Keratinocyte (primary cell): ENCODE data around the gene SLC4A1AP. TPM values are rescaled to one million over a fixed set of nuclear protein-coding genes. Genes with fewer than 3 reads are reported as not detected.

Source experiments
- DNase-seq: peaks from one replicate; pipeline ENCODE4 v3.0.0-alpha.2; 2011; ENCODE audit warnings: low read depth, missing footprints, low spot score
- FAIRE-seq: peaks from 2 replicates; lab custom pipeline; 2011; peaks lifted over from hg19 to GRCh38; lab: Jason Lieb, UNC
- H2AFZ ChIP-seq: 2 replicates; pipeline ENCODE4 v1.6.0; 2012; ENCODE audit warnings: low read length, control low read depth, inconsistent platforms; ENCODE audit not compliant: control insufficient read depth
- H3K27ac ChIP-seq: 2 replicates; pipeline ENCODE4 v1.5.1; 2011; ENCODE audit warnings: low read length; ENCODE audit not compliant: control insufficient read depth, insufficient read depth
- H3K27me3 ChIP-seq: 3 replicates; pipeline ENCODE4 v1.6.0; 2011; ENCODE audit warnings: low read length; ENCODE audit not compliant: control insufficient read depth, insufficient read depth; ENCODE audit errors: extremely low read depth
- H3K36me3 ChIP-seq, 2 experiments: 2 replicates in 1 of 2; 3 replicates in 1 of 2; pipeline ENCODE4 v1.5.1; 2011; ENCODE audit warnings: low read length in 2 of 2, mild to moderate bottlenecking in 1 of 2; ENCODE audit not compliant: control insufficient read depth in 2 of 2, insufficient read depth in 2 of 2; ENCODE audit errors: extremely low read depth in 1 of 2
- H3K4me1 ChIP-seq: 3 replicates; pipeline ENCODE4 v1.5.1; 2011; ENCODE audit warnings: low read length; ENCODE audit not compliant: control insufficient read depth, insufficient read depth; ENCODE audit errors: extremely low read depth
- H3K4me2 ChIP-seq: 3 replicates; pipeline ENCODE4 v1.6.0; 2011; ENCODE audit warnings: low read depth, low read length; ENCODE audit not compliant: control insufficient read depth, insufficient read depth; ENCODE audit errors: extremely low read depth
- H3K4me3 ChIP-seq, 3 experiments: fragments of 200-600 bp in 1 of 3; sonication (generic) in 1 of 3; 2 replicates in 2 of 3; 3 replicates in 1 of 3; pipeline ENCODE4 v1.5.1; 2011 to 2016; ENCODE audit warnings: low read length in 3 of 3, mild to moderate bottlenecking in 3 of 3, control low read depth in 2 of 3, inconsistent platforms in 1 of 3, low read depth in 1 of 3, mixed read lengths in 1 of 3, mixed run types in 1 of 3, moderate library complexity in 1 of 3; ENCODE audit not compliant: control insufficient read depth in 2 of 3, insufficient read depth in 2 of 3; ENCODE audit errors: extremely low read depth in 1 of 3
- H3K79me2 ChIP-seq: 2 replicates; pipeline ENCODE4 v1.6.0; 2012; ENCODE audit warnings: low read length; ENCODE audit not compliant: control insufficient read depth, insufficient read depth
- H3K9ac ChIP-seq: 3 replicates; pipeline ENCODE4 v1.6.0; 2011; ENCODE audit warnings: low read length; ENCODE audit not compliant: control insufficient read depth, insufficient read depth; ENCODE audit errors: extremely low read depth
- H3K9me1 ChIP-seq: 3 replicates; pipeline ENCODE4 v1.6.0; 2011; ENCODE audit warnings: low read length; ENCODE audit not compliant: control insufficient read depth, insufficient read depth; ENCODE audit errors: extremely low read depth
- H3K9me3 ChIP-seq: 2 replicates; pipeline ENCODE4 v1.5.1; 2012; ENCODE audit warnings: low read depth, low read length; ENCODE audit not compliant: control insufficient read depth
- H4K20me1 ChIP-seq: 3 replicates; pipeline ENCODE4 v1.6.0; 2011; ENCODE audit warnings: low read length; ENCODE audit not compliant: control insufficient read depth, insufficient read depth; ENCODE audit errors: extremely low read depth
- CTCF ChIP-seq, 3 experiments: IDR thresholded peaks in 1 of 3; conservative IDR thresholded peaks in 1 of 3; optimal IDR thresholded peaks in 1 of 3; 2 replicates in 2 of 3; 3 replicates in 1 of 3; pipeline versions ENCODE3 to v1.5.1; 2011; ENCODE audit warnings: low read length in 3 of 3, mild to moderate bottlenecking in 3 of 3, moderate library complexity in 2 of 3, control low read depth in 1 of 3, inconsistent platforms in 1 of 3; ENCODE audit not compliant: insufficient read depth in 2 of 3; ENCODE audit errors: extremely low read depth in 1 of 3
- EZH2 ChIP-seq: IDR thresholded peaks from one replicate; pipeline ENCODE4 v1.6.1; 2012; ENCODE audit warnings: inconsistent platforms, mild to moderate bottlenecking, low read length, moderate library complexity
- dilution Hi-C: fragments of 300-500 bp; cut with MboI; formaldehyde crosslinking; loops from one replicate; pipeline ENCODE4 v1.7.0; 2020; ENCODE audit warnings: low sequenced_read_pairs; ENCODE audit not compliant: extremely low pct_ligation_motif_present
- polyA plus RNA-seq, 5 experiments: library from polyadenylated mRNA; depleted of rRNA in 3 of 5; stranded (reverse) in 3 of 5; stranded (forward) in 1 of 5; unstranded in 1 of 5; fragments of >200 nt; gene quantifications; 1 replicate in 1 of 5; 2 replicates in 3 of 5; 3 replicates in 1 of 5; pipeline versions ENCODE4 v1.2.1 to v1.2.3, GENCODE V29; 2011 to 2012; ENCODE audit warnings: missing spikeins in 2 of 5, low read depth in 1 of 5, low replicate concordance in 1 of 5
- small RNA-seq, 3 experiments: library from RNA; depleted of rRNA; stranded (forward); fragments of <200 nt; gene quantifications; one replicate each; pipeline ENCODE3, GENCODE V24; 2012; ENCODE audit warnings: low read depth in 3 of 3, low replicate concordance in 1 of 3; ENCODE audit not compliant: insufficient read length in 3 of 3

The SLC4A1AP gene
- polyA plus RNA-seq, 1 donor (not counting 4 experiments of a cell fraction or from before 2014, with no cell fraction given), result 17.0 TPM

- dilution Hi-C loops, result no loop called here
- no peak overlapping the region for H3K9ac ChIP-seq
- H3K4me3 ChIP-seq, result no peak overlapping the region
- H3K4me1 ChIP-seq, result peaks cover 11% of the 10 kb centered on the region
- no peaks in the 10 kb centered on the region for H3K27me3 ChIP-seq
- H3K36me3 ChIP-seq, result no peaks in the 10 kb centered on the region
- no peaks in the 10 kb centered on the region for H3K9me3 ChIP-seq
- H3K27ac ChIP-seq, result no peak overlapping the region
- TF ChIP-seq CTCF (optimal IDR thresholded peaks at IDR 0.05 in 1 of 3, IDR thresholded peaks at IDR 0.05 in 1 of 3, conservative IDR thresholded peaks at IDR 0.05 in 1 of 3; ENCODE audit: extremely low read depth in 1 of 3, insufficient read depth in 2 of 3, low read length in 3 of 3) (no peak), EZH2 (no peak)
- no peak overlapping the region for H3K4me2 ChIP-seq
- no peak for DNase-seq
- H2AFZ ChIP-seq, result no peak overlapping the region
- H3K9me1 ChIP-seq, result no peaks in the 10 kb centered on the region
- FAIRE-seq, result no peak
- no peaks in the 10 kb centered on the region for H4K20me1 ChIP-seq
- no peaks in the 10 kb centered on the region for H3K79me2 ChIP-seq
Observed at GRCh38 chr2:27741673-27742072, 78.0 kb downstream of the SLC4A1AP start.

GRCh38 chr2:27742571-27742970, 78.9 kb downstream of the SLC4A1AP start:
- FAIRE-seq (no peak), DNase-seq (no peak)
- no peak overlapping the region for H2AFZ ChIP-seq
- no peak overlapping the region for H3K9ac ChIP-seq
- H3K36me3 ChIP-seq, result no peaks in the 10 kb centered on the region
- TF ChIP-seq CTCF (optimal IDR thresholded peaks at IDR 0.05 in 1 of 3, IDR thresholded peaks at IDR 0.05 in 1 of 3, conservative IDR thresholded peaks at IDR 0.05 in 1 of 3; ENCODE audit: extremely low read depth in 1 of 3, insufficient read depth in 2 of 3, low read length in 3 of 3), result no peak
- TF ChIP-seq EZH2, result no peak
- no peaks in the 10 kb centered on the region for H3K79me2 ChIP-seq
- H4K20me1 ChIP-seq, result no peaks in the 10 kb centered on the region
- H3K27ac ChIP-seq, result no peak overlapping the region
- no peaks in the 10 kb centered on the region for H3K9me3 ChIP-seq
- dilution Hi-C loops, result no loop called here
- H3K9me1 ChIP-seq, result no peaks in the 10 kb centered on the region
- no peaks in the 10 kb centered on the region for H3K27me3 ChIP-seq
- H3K4me2 ChIP-seq, result no peak overlapping the region
- H3K4me1 ChIP-seq, result peaks cover 6% of the 10 kb centered on the region
- no peak overlapping the region for H3K4me3 ChIP-seq

Small RNA genes lying within 50 kb of the gene (small RNA-seq; reads per million reads assigned to genes)
- gene RF00340, result 0 reads per million in 3 experiments

Other genes with a start within 250 kb of the SLC4A1AP start
- gene NRBP1, start 235.3 kb upstream of the SLC4A1AP start, polyA plus RNA-seq, result 144 to 157 TPM (median 148 TPM) in 3 replicates
- 8.6 to 22.9 TPM (median 14.7 TPM) in 3 replicates for gene KRTCAP3, start 221.5 kb upstream of the SLC4A1AP start, polyA plus RNA-seq
- 10.4 to 14.4 TPM (median 12.7 TPM) in 3 replicates for gene IFT172, start 174.1 kb upstream of the SLC4A1AP start, polyA plus RNA-seq
- 6.3 to 13.0 TPM (median 9.9 TPM) in 3 replicates for gene FNDC4, start 168.7 kb upstream of the SLC4A1AP start, polyA plus RNA-seq
- 0.18 to 0.30 TPM (median 0.27 TPM) in 3 replicates for gene GCKR, start 167.1 kb upstream of the SLC4A1AP start, polyA plus RNA-seq
- 10.3 to 16.6 TPM (median 11.0 TPM) in 3 replicates for gene ZNF512, start 80.8 kb upstream of the SLC4A1AP start, polyA plus RNA-seq
- gene CCDC121, start 34.9 kb upstream of the SLC4A1AP start, polyA plus RNA-seq, result 0.86 to 1.1 TPM (median 1.1 TPM) in 3 replicates
- 77.8 to 103 TPM (median 85.7 TPM) in 3 replicates for gene GPN1, start 34.8 kb upstream of the SLC4A1AP start, polyA plus RNA-seq
- gene SUPT7L, start 275 bp upstream of the SLC4A1AP start, polyA plus RNA-seq, result 30.4 to 39.8 TPM (median 38.5 TPM) in 3 replicates
- gene MRPL33, start 107.8 kb downstream of the SLC4A1AP start, polyA plus RNA-seq, result 51.9 to 110 TPM (median 94.4 TPM) in 3 replicates
- gene RBKS, start 226.5 kb downstream of the SLC4A1AP start, polyA plus RNA-seq, result 1.5 to 1.9 TPM (median 1.8 TPM) in 3 replicates
- 24.3 to 30.3 TPM (median 29.8 TPM) in 3 replicates for gene BABAM2, start 226.8 kb downstream of the SLC4A1AP start, polyA plus RNA-seq